CD4-positive, CD25-positive, alpha-beta regulatory T cell (primary cell): ENCODE measurements around the gene ABCA13. TPM values are rescaled to one million over a fixed set of nuclear protein-coding genes. Genes with fewer than 3 reads are reported as not detected.

Experiments used
- ATAC-seq, 2 donors: fragments of 150-1000 bp; cut with Tn5 transposase; one replicate each; pipeline ENCODE4 v1.10.0; 2021; ENCODE audit warnings: low read depth in 2 of 2, moderate number of reproducible peaks in 2 of 2, moderate library complexity in 1 of 2
- DNase-seq, 3 donors: peaks; one replicate each; pipeline versions ENCODE4 v3.0.0 to v3.0.0-alpha.2; 2012 to 2022; ENCODE audit warnings: mixed read lengths in 1 of 3
- H3K27ac ChIP-seq: one replicate; pipeline ENCODE4 v1.7.0; 2013; ENCODE audit warnings: mild to moderate bottlenecking, low read length; ENCODE audit not compliant: insufficient read depth, poor library complexity, severe bottlenecking
- H3K27me3 ChIP-seq: one replicate; pipeline ENCODE4 v1.7.0; 2013; ENCODE audit warnings: low read length; ENCODE audit not compliant: control insufficient read depth, insufficient read depth
- H3K36me3 ChIP-seq: one replicate; pipeline ENCODE4 v1.7.0; 2013; ENCODE audit warnings: mild to moderate bottlenecking, low read length, moderate library complexity; ENCODE audit not compliant: control insufficient read depth, insufficient read depth
- H3K4me1 ChIP-seq: 2 replicates; pipeline ENCODE4 v1.7.0; 2013; ENCODE audit warnings: mild to moderate bottlenecking, low read length; ENCODE audit not compliant: insufficient read depth, control insufficient read depth, poor library complexity, severe bottlenecking
- H3K4me3 ChIP-seq: one replicate; pipeline ENCODE4 v1.7.0; 2013; ENCODE audit warnings: low read depth, mild to moderate bottlenecking, low read length, moderate library complexity
- H3K9me3 ChIP-seq, 2 experiments: 1 replicate in 1 of 2; 2 replicates in 1 of 2; pipeline ENCODE4 v1.7.0; 2013; ENCODE audit warnings: low read length in 2 of 2, mild to moderate bottlenecking in 1 of 2, moderate library complexity in 1 of 2; ENCODE audit not compliant: control insufficient read depth in 2 of 2
- H3K27ac Mint-ChIP-seq, 3 donors: one replicate each; pipeline ENCODE4 v1.8.0; 2020 to 2022; ENCODE audit warnings: mild to moderate bottlenecking in 3 of 3, mixed read lengths in 3 of 3, moderate library complexity in 2 of 3
- H3K27me3 Mint-ChIP-seq: one replicate; pipeline ENCODE4 v1.8.0; 2022; ENCODE audit warnings: mild to moderate bottlenecking, mixed read lengths
- H3K36me3 Mint-ChIP-seq: one replicate; pipeline ENCODE4 v1.8.0; 2020; ENCODE audit warnings: mixed read lengths
- H3K4me1 Mint-ChIP-seq, 4 donors: one replicate each; pipeline ENCODE4 v1.8.0; 2020 to 2022; ENCODE audit warnings: mixed read lengths in 4 of 4, mild to moderate bottlenecking in 1 of 4
- H3K4me3 Mint-ChIP-seq, 4 donors: one replicate each; pipeline ENCODE4 v1.8.0; 2020 to 2022; ENCODE audit warnings: mild to moderate bottlenecking in 4 of 4, mixed read lengths in 4 of 4, moderate library complexity in 3 of 4
- H3K9me3 Mint-ChIP-seq, 7 donors: one replicate each; pipeline ENCODE4 v1.8.0; 2020 to 2022; ENCODE audit warnings: mixed read lengths in 7 of 7, mild to moderate bottlenecking in 3 of 7, moderate library complexity in 2 of 7
- polyA plus RNA-seq, 4 donors: library from polyadenylated mRNA; unstranded; fragments of 300-500 nt; fragmentation: Illumina TruSeq; gene quantifications; one replicate each; pipeline ENCODE4 v1.2.3, GENCODE V29; 2021
- total RNA-seq: library from RNA; stranded (reverse); gene quantifications from one replicate; pipeline ENCODE4 v1.2.3, GENCODE V29; 2022

ABCA13 gene, protein sequence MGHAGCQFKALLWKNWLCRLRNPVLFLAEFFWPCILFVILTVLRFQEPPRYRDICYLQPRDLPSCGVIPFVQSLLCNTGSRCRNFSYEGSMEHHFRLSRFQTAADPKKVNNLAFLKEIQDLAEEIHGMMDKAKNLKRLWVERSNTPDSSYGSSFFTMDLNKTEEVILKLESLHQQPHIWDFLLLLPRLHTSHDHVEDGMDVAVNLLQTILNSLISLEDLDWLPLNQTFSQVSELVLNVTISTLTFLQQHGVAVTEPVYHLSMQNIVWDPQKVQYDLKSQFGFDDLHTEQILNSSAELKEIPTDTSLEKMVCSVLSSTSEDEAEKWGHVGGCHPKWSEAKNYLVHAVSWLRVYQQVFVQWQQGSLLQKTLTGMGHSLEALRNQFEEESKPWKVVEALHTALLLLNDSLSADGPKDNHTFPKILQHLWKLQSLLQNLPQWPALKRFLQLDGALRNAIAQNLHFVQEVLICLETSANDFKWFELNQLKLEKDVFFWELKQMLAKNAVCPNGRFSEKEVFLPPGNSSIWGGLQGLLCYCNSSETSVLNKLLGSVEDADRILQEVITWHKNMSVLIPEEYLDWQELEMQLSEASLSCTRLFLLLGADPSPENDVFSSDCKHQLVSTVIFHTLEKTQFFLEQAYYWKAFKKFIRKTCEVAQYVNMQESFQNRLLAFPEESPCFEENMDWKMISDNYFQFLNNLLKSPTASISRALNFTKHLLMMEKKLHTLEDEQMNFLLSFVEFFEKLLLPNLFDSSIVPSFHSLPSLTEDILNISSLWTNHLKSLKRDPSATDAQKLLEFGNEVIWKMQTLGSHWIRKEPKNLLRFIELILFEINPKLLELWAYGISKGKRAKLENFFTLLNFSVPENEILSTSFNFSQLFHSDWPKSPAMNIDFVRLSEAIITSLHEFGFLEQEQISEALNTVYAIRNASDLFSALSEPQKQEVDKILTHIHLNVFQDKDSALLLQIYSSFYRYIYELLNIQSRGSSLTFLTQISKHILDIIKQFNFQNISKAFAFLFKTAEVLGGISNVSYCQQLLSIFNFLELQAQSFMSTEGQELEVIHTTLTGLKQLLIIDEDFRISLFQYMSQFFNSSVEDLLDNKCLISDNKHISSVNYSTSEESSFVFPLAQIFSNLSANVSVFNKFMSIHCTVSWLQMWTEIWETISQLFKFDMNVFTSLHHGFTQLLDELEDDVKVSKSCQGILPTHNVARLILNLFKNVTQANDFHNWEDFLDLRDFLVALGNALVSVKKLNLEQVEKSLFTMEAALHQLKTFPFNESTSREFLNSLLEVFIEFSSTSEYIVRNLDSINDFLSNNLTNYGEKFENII (N-terminal part only)
- total RNA-seq (1.1 TPM), polyA plus RNA-seq (not detected)

DNA sequence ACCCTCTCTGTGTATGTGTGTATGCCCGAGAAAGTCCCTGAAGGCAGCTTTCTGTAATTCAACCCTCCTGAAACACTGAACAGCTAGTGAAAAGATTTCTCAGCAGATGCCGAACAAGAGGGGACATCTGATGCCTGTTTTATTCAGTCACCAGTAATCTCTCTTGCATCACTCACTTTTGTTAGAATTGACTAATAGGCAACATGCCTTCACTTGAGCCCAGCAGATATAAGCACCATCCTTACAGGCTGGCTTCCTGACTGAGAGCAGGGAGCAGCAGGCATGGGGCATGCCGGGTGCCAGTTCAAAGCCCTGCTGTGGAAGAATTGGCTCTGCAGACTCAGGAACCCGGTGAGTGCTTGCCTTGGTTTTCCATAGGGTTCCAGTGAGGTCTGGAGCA is at the start of gene ABCA13:
ABCA13 (plus strand) TSS at position 257 of the 400 bp plus-strand sequence; CDS start at position 283, 26 bp downstream.
- Histone ChIP-seq H3K9me3 (no peaks in the 10 kb centered on the region), H3K27ac (no peak within 1 kb of the TSS), H3K36me3 (no peaks in the 10 kb centered on the region), H3K4me3 (no peak within 1 kb of the TSS), H3K4me1 (no peaks in the 10 kb centered on the region), H3K27me3 (peaks cover 2% of the 10 kb centered on the region)
- H3K27me3 Mint-ChIP-seq, result peaks cover 4% of the 10 kb centered on the region
- DNase-seq (no peak), ATAC-seq (no peak)
- no peak within 1 kb of the TSS for H3K27ac Mint-ChIP-seq
- peaks cover 0 to 4% (median 0%) of the 10 kb centered on the region in 7 donors for H3K9me3 Mint-ChIP-seq
- H3K36me3 Mint-ChIP-seq, result no peaks in the 10 kb centered on the region
- H3K4me1 Mint-ChIP-seq, result no peaks in the 10 kb centered on the region
- H3K4me3 Mint-ChIP-seq, result no peak within 1 kb of the TSS

DNA sequence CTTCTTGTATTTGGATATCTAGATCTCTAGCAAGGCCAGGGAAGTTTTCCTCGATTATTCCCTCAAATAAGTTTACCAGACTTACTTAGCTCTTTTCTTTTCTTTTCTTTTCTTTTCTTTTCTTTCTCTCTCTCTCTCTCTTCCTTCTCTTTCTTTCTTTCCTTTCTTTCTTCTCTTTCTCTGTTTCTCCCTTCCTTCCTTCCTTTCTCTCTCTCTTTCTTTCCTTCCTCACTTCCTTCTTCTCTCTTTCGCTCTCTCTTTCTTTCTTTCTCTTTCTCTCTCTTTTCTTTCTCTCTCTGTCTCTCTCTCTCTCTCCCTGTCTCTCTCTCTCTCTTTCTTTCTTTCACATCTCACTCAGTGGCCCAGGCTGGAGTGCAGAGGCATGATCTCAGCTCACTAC is 45.2 kb upstream of the ABCA13 start:
- no peak overlapping the region for H3K27ac Mint-ChIP-seq

DNA sequence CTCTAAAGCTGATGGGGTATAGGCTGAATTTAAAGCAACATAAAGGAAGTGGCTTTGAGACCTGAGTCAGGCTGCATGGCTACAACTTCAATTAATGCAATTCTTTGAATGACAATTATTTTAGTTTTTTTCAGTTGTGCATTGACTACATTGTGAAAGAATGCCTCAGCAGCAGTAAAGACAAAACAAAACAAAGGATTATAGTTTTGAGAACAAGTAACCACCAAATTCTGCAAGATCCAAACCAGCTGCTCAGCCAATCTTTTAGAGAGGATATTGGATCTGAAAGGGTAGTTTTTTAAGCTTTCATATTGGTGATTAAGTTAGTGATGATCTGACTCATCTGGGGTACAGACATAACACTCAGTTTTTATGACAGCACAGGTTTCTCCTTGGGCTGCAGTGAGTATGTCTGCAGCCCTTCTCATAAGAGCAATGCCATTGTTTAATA is 40.6 kb upstream of the ABCA13 start:
- peaks cover 6% of the 10 kb centered on the region for H3K27me3 ChIP-seq
- ATAC-seq, result no peak
- no peaks in the 10 kb centered on the region for H3K4me1 ChIP-seq
- Mint-ChIP-seq H3K27me3 (peaks cover 23% of the 10 kb centered on the region), H3K4me3 (no peak overlapping the region), H3K9me3 (peaks cover 0 to 15% (median 0%) of the 10 kb centered on the region in 7 donors), H3K27ac (no peak overlapping the region), H3K36me3 (no peaks in the 10 kb centered on the region), H3K4me1 (no peaks in the 10 kb centered on the region)
- H3K4me3 ChIP-seq, result no peak overlapping the region
- DNase-seq, result peak in 1 of 3 donors; percentile 10
- no peaks in the 10 kb centered on the region for H3K36me3 ChIP-seq
- no peak overlapping the region for H3K27ac ChIP-seq
- H3K9me3 ChIP-seq, result peaks cover 2 to 4% of the 10 kb centered on the region in 2 experiments

More for the DNA sequence above, 45.2 kb upstream of the ABCA13 start:
- no peak overlapping the region for H3K27ac ChIP-seq
- DNase-seq (no peak), ATAC-seq (no peak)
- Mint-ChIP-seq H3K9me3 (peaks cover 0 to 15% (median 2%) of the 10 kb centered on the region in 7 donors), H3K36me3 (no peaks in the 10 kb centered on the region), H3K4me3 (no peak overlapping the region), H3K4me1 (no peaks in the 10 kb centered on the region), H3K27me3 (peaks cover 22% of the 10 kb centered on the region)
- no peak overlapping the region for H3K4me3 ChIP-seq
- H3K4me1 ChIP-seq, result no peaks in the 10 kb centered on the region
- H3K36me3 ChIP-seq, result no peaks in the 10 kb centered on the region
- H3K9me3 ChIP-seq, result peaks cover 4% of the 10 kb centered on the region in 2 experiments
- peaks cover 6% of the 10 kb centered on the region for H3K27me3 ChIP-seq

DNA sequence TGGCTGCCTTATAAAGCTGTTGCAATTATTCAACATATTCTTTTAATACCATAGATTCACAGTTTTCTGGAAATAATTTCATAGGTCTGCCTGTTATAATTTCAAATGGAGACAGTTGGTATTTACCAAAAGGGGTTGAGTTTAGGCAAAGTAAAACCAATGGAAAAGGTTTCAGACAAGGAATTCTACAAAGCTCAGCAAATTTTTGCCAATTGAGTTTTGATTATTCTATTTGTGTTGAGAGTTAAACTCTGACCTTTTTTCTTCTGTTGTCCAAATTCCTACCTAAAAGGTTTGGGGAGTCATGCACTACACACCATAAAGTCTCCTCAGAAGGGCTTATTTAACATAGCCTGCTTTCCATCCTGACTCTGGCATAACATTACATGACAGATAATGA is 38.5 kb upstream of the ABCA13 start:
- H3K27ac ChIP-seq, result no peak overlapping the region
- H3K36me3 ChIP-seq, result no peaks in the 10 kb centered on the region
- H3K9me3 Mint-ChIP-seq, result peaks cover 0 to 1% (median 0%) of the 10 kb centered on the region in 7 donors
- ATAC-seq (no peak), DNase-seq (no peak)
- H3K27ac Mint-ChIP-seq, result no peak overlapping the region
- H3K9me3 ChIP-seq, result peaks cover 0 to 4% of the 10 kb centered on the region in 2 experiments
- H3K36me3 Mint-ChIP-seq, result no peaks in the 10 kb centered on the region
- no peak overlapping the region for H3K4me3 Mint-ChIP-seq
- no peaks in the 10 kb centered on the region for H3K4me1 ChIP-seq
- peaks cover 16% of the 10 kb centered on the region for H3K27me3 Mint-ChIP-seq
- no peak overlapping the region for H3K4me3 ChIP-seq
- peaks cover 3% of the 10 kb centered on the region for H3K27me3 ChIP-seq
- H3K4me1 Mint-ChIP-seq, result no peaks in the 10 kb centered on the region

DNA sequence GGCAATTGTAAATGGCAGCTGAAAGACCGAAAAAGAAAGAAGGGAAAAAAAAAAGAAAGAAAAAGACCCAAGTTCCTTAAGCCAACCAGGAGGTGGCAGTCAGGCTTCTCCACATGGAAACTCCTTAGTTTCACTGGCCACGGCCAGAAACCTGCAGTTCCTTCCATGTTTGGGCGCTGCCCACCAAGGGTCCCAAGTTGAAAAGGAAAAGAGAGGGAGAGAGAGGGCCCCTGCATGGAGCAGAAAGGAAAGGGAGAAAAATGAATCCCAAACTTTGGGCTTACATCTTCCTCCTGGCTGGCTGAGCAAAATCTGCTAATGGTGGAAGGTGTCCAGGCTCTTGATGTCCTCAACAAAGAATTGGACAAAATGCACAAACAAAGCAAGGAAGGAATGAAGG is 31.8 kb upstream of the ABCA13 start:
- Histone ChIP-seq H3K4me1 (no peaks in the 10 kb centered on the region), H3K4me3 (no peak overlapping the region), H3K9me3 (peaks cover 0 to 4% of the 10 kb centered on the region in 2 experiments), H3K27me3 (no peaks in the 10 kb centered on the region), H3K27ac (no peak overlapping the region), H3K36me3 (no peaks in the 10 kb centered on the region)
- Mint-ChIP-seq H3K27ac (no peak overlapping the region), H3K9me3 (peaks cover 0 to 3% (median 0%) of the 10 kb centered on the region in 7 donors), H3K4me1 (peaks cover 0 to 3% (median 0%) of the 10 kb centered on the region in 4 donors), H3K36me3 (no peaks in the 10 kb centered on the region), H3K27me3 (peaks cover 12% of the 10 kb centered on the region), H3K4me3 (no peak overlapping the region)
- no peak for DNase-seq
- ATAC-seq, result no peak

DNA sequence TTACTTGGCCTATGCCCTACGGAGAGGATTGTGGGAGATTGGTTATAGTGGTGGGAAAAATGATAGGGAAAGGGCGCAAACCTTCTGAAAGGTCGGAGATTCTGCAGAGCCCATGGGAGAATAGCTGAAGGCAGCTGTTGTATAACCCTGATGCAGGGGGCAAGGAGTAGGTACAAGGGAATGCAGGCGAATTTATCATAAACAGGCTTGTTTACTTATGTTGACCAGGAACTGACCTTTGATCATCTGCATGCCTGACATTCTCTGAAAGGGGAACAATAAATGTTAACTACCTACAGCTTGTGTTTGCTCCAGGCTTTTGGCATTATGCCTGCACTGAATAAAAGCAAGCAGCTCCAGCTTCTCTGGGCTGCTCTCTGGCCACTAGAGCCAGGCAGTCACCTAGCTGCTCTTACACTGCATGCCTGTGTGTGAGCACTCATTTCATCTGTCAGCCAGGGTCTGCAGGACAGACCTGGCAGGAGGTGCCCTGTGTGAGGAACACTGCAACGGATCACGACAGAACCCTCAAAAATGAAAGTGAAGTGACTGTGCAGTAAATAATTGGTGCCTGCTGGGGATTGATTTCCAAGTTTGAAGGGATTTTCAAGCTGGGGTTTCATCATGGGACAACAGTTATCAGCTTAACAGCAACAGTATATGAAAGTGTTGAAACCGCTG is 31.1 kb upstream of the ABCA13 start:
- DNase-seq (no peak), ATAC-seq (no peak)
- Histone ChIP-seq H3K36me3 (no peaks in the 10 kb centered on the region), H3K9me3 (peaks cover 0 to 4% of the 10 kb centered on the region in 2 experiments), H3K27me3 (no peaks in the 10 kb centered on the region), H3K4me1 (no peaks in the 10 kb centered on the region), H3K4me3 (no peak overlapping the region), H3K27ac (no peak overlapping the region)
- Mint-ChIP-seq H3K27me3 (peaks cover 10% of the 10 kb centered on the region), H3K27ac (no peak overlapping the region), H3K4me1 (peaks cover 0 to 3% (median 0%) of the 10 kb centered on the region in 4 donors), H3K4me3 (no peak overlapping the region), H3K9me3 (peaks cover 0 to 4% (median 0%) of the 10 kb centered on the region in 7 donors), H3K36me3 (no peaks in the 10 kb centered on the region)
